Endodermal cell (in vitro differentiated cells): ENCODE results near the gene CECR2. TPM values are rescaled to one million over a fixed set of nuclear protein-coding genes. Genes with fewer than 3 reads are reported as not detected.

Source experiments
- DNase-seq: peaks from one replicate; pipeline ENCODE4 v3.0.0-alpha.2; 2017
- H3K27ac ChIP-seq: 2 replicates; pipeline ENCODE4 v1.5.1; 2013; ENCODE audit warnings: mild to moderate bottlenecking, low read depth, low read length, moderate library complexity
- H3K27me3 ChIP-seq: 2 replicates; pipeline ENCODE4 v1.6.1; 2013; ENCODE audit warnings: mild to moderate bottlenecking, low read length, moderate library complexity; ENCODE audit not compliant: insufficient read depth, control insufficient read depth, poor library complexity, severe bottlenecking
- H3K36me3 ChIP-seq: 2 replicates; pipeline ENCODE4 v1.7.0; 2013; ENCODE audit warnings: mild to moderate bottlenecking, low read length, moderate library complexity; ENCODE audit not compliant: control insufficient read depth, insufficient read depth
- H3K4me1 ChIP-seq: one replicate; pipeline ENCODE4 v1.7.0; 2013; ENCODE audit warnings: low read length; ENCODE audit not compliant: control insufficient read depth, insufficient read depth
- H3K4me3 ChIP-seq: 2 replicates; pipeline ENCODE4 v1.5.1; 2013; ENCODE audit warnings: mild to moderate bottlenecking, low read length, moderate library complexity
- H3K9ac ChIP-seq: 2 replicates; pipeline ENCODE4 v1.6.1; 2013; ENCODE audit warnings: mild to moderate bottlenecking, low read length, moderate library complexity; ENCODE audit not compliant: poor library complexity, severe bottlenecking; ENCODE audit errors: extremely low read depth
- H3K9me3 ChIP-seq: 2 replicates; pipeline ENCODE4 v1.6.1; 2013; ENCODE audit warnings: mild to moderate bottlenecking, low read length, moderate library complexity; ENCODE audit not compliant: control insufficient read depth
- H3K27ac Mint-ChIP-seq: 2 replicates; pipeline ENCODE4 v1.8.0; 2020; ENCODE audit warnings: mixed read lengths
- H3K27me3 Mint-ChIP-seq: 2 replicates; pipeline ENCODE4 v1.8.0; 2021; ENCODE audit warnings: mild to moderate bottlenecking, mixed read lengths; ENCODE audit not compliant: insufficient read depth
- H3K36me3 Mint-ChIP-seq: 2 replicates; pipeline ENCODE4 v1.8.0; 2020; ENCODE audit warnings: low read depth, mixed read lengths
- H3K4me1 Mint-ChIP-seq: 2 replicates; pipeline ENCODE4 v1.8.0; 2020; ENCODE audit warnings: mixed read lengths
- H3K4me3 Mint-ChIP-seq: 2 replicates; pipeline ENCODE4 v1.8.0; 2020; ENCODE audit warnings: mild to moderate bottlenecking, moderate library complexity, mixed read lengths
- H3K9me3 Mint-ChIP-seq: 2 replicates; pipeline ENCODE4 v1.8.0; 2020; ENCODE audit warnings: mild to moderate bottlenecking, mixed read lengths
- CTCF ChIP-seq: fragments of 200-600 bp; sonication (generic); conservative IDR thresholded peaks from 2 replicates; pipeline ENCODE4 v1.5.0; 2021; ENCODE audit warnings: antibody characterized with exemption, mild to moderate bottlenecking
- WGBS, 2 experiments: methylation state at CpG; one replicate each; pipeline versions ENCODE4 v1.1.5 to v1.1.7; 2013; ENCODE audit warnings: missing lambda C conversion rate in 2 of 2, mixed read lengths in 1 of 2; ENCODE audit not compliant: insufficient coverage in 1 of 2, insufficient read length in 1 of 2; 5-methylcytosine and 5-hydroxymethylcytosine counted together
- total RNA-seq, 2 donors: library from RNA; stranded (reverse); fragmentation: NEBNext Ultra II Directional in 1 of 2; extraction: Animal tissue kit (Norgen Biotek cat#: 25700) in 1 of 2; gene quantifications; 2 replicates in 1 of 2; 3 replicates in 1 of 2; pipeline ENCODE4 v1.2.1, GENCODE V29; 2021

The CECR2 gene
- total RNA-seq, 2 donors from 2014 or later = 98.9 to 105 TPM

GRCh38 chr22:17446698-17447097 is 77.4 kb downstream of the CECR2 start:
- Histone ChIP-seq H3K36me3 (peaks cover 16% of the 10 kb centered on the region), H3K9me3 (peaks cover 6% of the 10 kb centered on the region), H3K4me3 (no peak overlapping the region), H3K4me1 (peaks cover 21% of the 10 kb centered on the region), H3K27ac (no peak overlapping the region), H3K27me3 (no peaks in the 10 kb centered on the region), H3K9ac (no peak overlapping the region)
- no peaks in the 10 kb centered on the region for H3K27me3 Mint-ChIP-seq
- H3K27ac Mint-ChIP-seq = no peak overlapping the region
- H3K36me3 Mint-ChIP-seq = peaks cover 24% of the 10 kb centered on the region
- TF ChIP-seq CTCF = no peak
- H3K4me3 Mint-ChIP-seq = no peak overlapping the region
- no peaks in the 10 kb centered on the region for H3K9me3 Mint-ChIP-seq
- H3K4me1 Mint-ChIP-seq = peaks cover 41% of the 10 kb centered on the region
- peak; percentile 42 for DNase-seq
- WGBS, 2 experiments = 93 to 94% methylated on average over 8 to 10 of the region's 10 CpGs

- Histone ChIP-seq H3K9me3 (peaks cover 33% of the 10 kb centered on the region), H3K36me3 (peaks cover 16% of the 10 kb centered on the region), H3K27ac (no peak overlapping the region), H3K9ac (no peak overlapping the region), H3K4me1 (peaks cover 6% of the 10 kb centered on the region), H3K27me3 (no peaks in the 10 kb centered on the region), H3K4me3 (no peak overlapping the region)
- Mint-ChIP-seq H3K27me3 (no peaks in the 10 kb centered on the region), H3K27ac (peak overlapping the region; percentile 62), H3K36me3 (peaks cover 35% of the 10 kb centered on the region), H3K9me3 (peaks cover 7% of the 10 kb centered on the region), H3K4me1 (peaks cover 27% of the 10 kb centered on the region), H3K4me3 (no peak overlapping the region)
- 67 to 86% methylated on average over 5 of the region's 5 CpGs for WGBS, 2 experiments
- DNase-seq = peak; percentile 48
- no peak for TF ChIP-seq CTCF
Observed at GRCh38 chr22:17451316-17451715, 82.1 kb downstream of the CECR2 start.

GRCh38 chr22:17460895-17461294 is 91.6 kb downstream of the CECR2 start:
- Mint-ChIP-seq H3K9me3 (no peaks in the 10 kb centered on the region), H3K27me3 (no peaks in the 10 kb centered on the region), H3K36me3 (no peaks in the 10 kb centered on the region), H3K27ac (peak overlapping the region; percentile 28), H3K4me3 (no peak overlapping the region), H3K4me1 (peaks cover 33% of the 10 kb centered on the region)
- Histone ChIP-seq H3K9me3 (no peaks in the 10 kb centered on the region), H3K27me3 (no peaks in the 10 kb centered on the region), H3K36me3 (no peaks in the 10 kb centered on the region), H3K27ac (no peak overlapping the region), H3K4me1 (no peaks in the 10 kb centered on the region), H3K9ac (no peak overlapping the region), H3K4me3 (no peak overlapping the region)
- 92 to 93% methylated on average over 6 of the region's 6 CpGs for WGBS, 2 experiments
- TF ChIP-seq CTCF = no peak
- peak; percentile 39 for DNase-seq
